ENCODE measurements around the gene SPARC.
"Not testable (repeated sequence)": the region's sequence is repeated elsewhere in the genome, so short reads cannot be mapped to it uniquely, and the experiment has no call there.

SPARC gene

GRCh38 chr5:151686674-151687407 is at the start of gene SPARC:
Gene SPARC, minus strand, starts transcription at chr5:151686915. Its CDS starts 10,727 bp downstream, at chr5:151676188.
- no peak for DNase-seq

- no peak for DNase-seq
These were observed 48.9 kb upstream of the SPARC start for GRCh38 chr5:151735646-151736045.

GRCh38 chr5:151734064-151734408 is 47.3 kb upstream of the SPARC start:
- DNase-seq = no peak

- no peak for DNase-seq
These were observed 46.8 kb upstream of the SPARC start for GRCh38 chr5:151733358-151734063.

- no peak for DNase-seq
These were observed 43.7 kb upstream of the SPARC start for GRCh38 chr5:151730381-151730780.

- not testable (repeated sequence) for DNase-seq
These were observed 42.9 kb upstream of the SPARC start for GRCh38 chr5:151729597-151729996.

- DNase-seq = no peak
These were observed 37.6 kb upstream of the SPARC start for GRCh38 chr5:151724360-151724759.

- no peak for DNase-seq
These were observed 35.8 kb upstream of the SPARC start for GRCh38 chr5:151722546-151722945.

- no peak for DNase-seq
These were observed 35.2 kb upstream of the SPARC start for GRCh38 chr5:151721812-151722391.

- DNase-seq = no peak
These were observed 34.5 kb upstream of the SPARC start for GRCh38 chr5:151721087-151721646.

- DNase-seq = no peak
These were observed 33.5 kb upstream of the SPARC start for GRCh38 chr5:151720215-151720614.

GRCh38 chr5:151719228-151720000 is 32.7 kb upstream of the SPARC start:
- DNase-seq = no peak

- DNase-seq = no peak
These were observed 31.9 kb upstream of the SPARC start for GRCh38 chr5:151718646-151719045.

GRCh38 chr5:151718153-151718552 is 31.4 kb upstream of the SPARC start:
- no peak for DNase-seq

GRCh38 chr5:151717416-151717815 is 30.7 kb upstream of the SPARC start:
- no peak for DNase-seq

GRCh38 chr5:151709109-151709735 is 22.5 kb upstream of the SPARC start:
- no peak for DNase-seq

- no peak for DNase-seq
These were observed 21.4 kb upstream of the SPARC start for GRCh38 chr5:151708126-151708525.

GRCh38 chr5:151707567-151707966 is 20.9 kb upstream of the SPARC start:
- DNase-seq = no peak

GRCh38 chr5:151706906-151707305 is 20.2 kb upstream of the SPARC start:
- DNase-seq = no peak

- no peak for DNase-seq
These were observed 17.1 kb upstream of the SPARC start for GRCh38 chr5:151703780-151704179.

- no peak for DNase-seq
These were observed 16.5 kb upstream of the SPARC start for GRCh38 chr5:151703227-151703626.

GRCh38 chr5:151700820-151701219 is 14.1 kb upstream of the SPARC start:
- DNase-seq = no peak

GRCh38 chr5:151700296-151700695 is 13.6 kb upstream of the SPARC start:
- DNase-seq = no peak

Data from activated CD4-positive, CD25-positive, alpha-beta regulatory T cell treated with anti-CD3 and anti-CD28 coated beads, Interleukin-2, amount 50 U/mL, for 72 hours (primary cell).